SK-N-SH (cell line): Measurements from ENCODE around the gene R3HDML.

Experiments used
- JUND ChIP-seq: IDR thresholded peaks from 2 replicates; pipeline ENCODE4 v1.4.0; 2012
- POLR2AphosphoS5 ChIP-seq: IDR thresholded peaks from 2 replicates; pipeline ENCODE4 v1.6.1; 2012; ENCODE audit warnings: low read depth, low read length
- SIN3A ChIP-seq: IDR thresholded peaks from 2 replicates; pipeline ENCODE4 v1.6.1; 2012; ENCODE audit warnings: low read depth, mild to moderate bottlenecking, low read length, moderate library complexity, borderline replicate concordance
- TEAD4 ChIP-seq: IDR thresholded peaks from 2 replicates; pipeline ENCODE4 v1.4.0; 2012; ENCODE audit warnings: mild to moderate bottlenecking, borderline replicate concordance; ENCODE audit not compliant: insufficient read depth
- YY1 ChIP-seq: IDR thresholded peaks from 2 replicates; pipeline ENCODE4 v1.4.0; 2012; ENCODE audit warnings: low read depth, mild to moderate bottlenecking
- TF ChIP-seq, protein P1 (sequence below): fragments of 200-600 bp; sonication (generic); IDR thresholded peaks from 2 replicates; pipeline ENCODE4 v1.6.1; 2017; ENCODE audit warnings: antibody characterized with exemption, mild to moderate bottlenecking, moderate library complexity

DNA sequence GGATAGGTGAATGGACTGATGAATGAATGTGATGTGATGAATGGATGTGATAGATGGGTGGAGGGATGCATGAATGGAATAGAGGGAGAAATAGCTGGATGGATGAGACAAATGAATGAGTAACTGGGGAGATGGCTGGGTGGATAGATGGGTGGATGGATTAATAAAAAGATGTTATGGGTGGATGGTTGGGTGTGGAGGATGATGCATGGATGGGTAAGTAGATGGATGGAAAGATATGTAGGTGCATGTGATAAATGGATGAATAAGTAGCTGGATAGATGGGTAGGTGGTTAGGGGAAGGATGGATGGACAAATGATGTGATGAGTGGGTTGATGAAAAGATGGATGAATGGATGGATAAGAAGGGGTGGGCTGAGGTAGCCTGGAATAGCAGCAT is 23.4 kb downstream of the R3HDML start:
- TF ChIP-seq, protein P1, sequence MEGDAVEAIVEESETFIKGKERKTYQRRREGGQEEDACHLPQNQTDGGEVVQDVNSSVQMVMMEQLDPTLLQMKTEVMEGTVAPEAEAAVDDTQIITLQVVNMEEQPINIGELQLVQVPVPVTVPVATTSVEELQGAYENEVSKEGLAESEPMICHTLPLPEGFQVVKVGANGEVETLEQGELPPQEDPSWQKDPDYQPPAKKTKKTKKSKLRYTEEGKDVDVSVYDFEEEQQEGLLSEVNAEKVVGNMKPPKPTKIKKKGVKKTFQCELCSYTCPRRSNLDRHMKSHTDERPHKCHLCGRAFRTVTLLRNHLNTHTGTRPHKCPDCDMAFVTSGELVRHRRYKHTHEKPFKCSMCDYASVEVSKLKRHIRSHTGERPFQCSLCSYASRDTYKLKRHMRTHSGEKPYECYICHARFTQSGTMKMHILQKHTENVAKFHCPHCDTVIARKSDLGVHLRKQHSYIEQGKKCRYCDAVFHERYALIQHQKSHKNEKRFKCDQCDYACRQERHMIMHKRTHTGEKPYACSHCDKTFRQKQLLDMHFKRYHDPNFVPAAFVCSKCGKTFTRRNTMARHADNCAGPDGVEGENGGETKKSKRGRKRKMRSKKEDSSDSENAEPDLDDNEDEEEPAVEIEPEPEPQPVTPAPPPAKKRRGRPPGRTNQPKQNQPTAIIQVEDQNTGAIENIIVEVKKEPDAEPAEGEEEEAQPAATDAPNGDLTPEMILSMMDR, result no peak
- TF ChIP-seq SIN3A, result no peak
- TF ChIP-seq YY1, result no peak
- TF ChIP-seq TEAD4, result no peak
- no peak for TF ChIP-seq JUND
- TF ChIP-seq POLR2AphosphoS5, result no peak
